Panc1 (cell line): ENCODE results near the gene CCDC73.

Experiments used
- CTCF ChIP-seq: fragments of 450-650 bp; IDR thresholded peaks from 2 replicates; pipeline ENCODE4 v1.5.1; 2017; ENCODE audit warnings: mild to moderate bottlenecking
- POLR2AphosphoS5 ChIP-seq: IDR thresholded peaks from 2 replicates; pipeline ENCODE4 v1.6.1; 2012; ENCODE audit warnings: mild to moderate bottlenecking, low read depth, low read length, moderate library complexity
- REST ChIP-seq, 2 experiments: IDR thresholded peaks; 2 replicates each; pipeline ENCODE4 v1.6.1; 2011 to 2012; ENCODE audit warnings: low read depth in 2 of 2, control low read depth in 1 of 2, low read length in 1 of 2, mild to moderate bottlenecking in 1 of 2, moderate library complexity in 1 of 2; ENCODE audit not compliant: insufficient read depth in 1 of 2
- SIN3A ChIP-seq: IDR thresholded peaks from 2 replicates; pipeline ENCODE4 v1.6.1; 2012; ENCODE audit warnings: low read depth, mild to moderate bottlenecking, low read length, moderate library complexity, borderline replicate concordance; ENCODE audit not compliant: insufficient read depth

DNA sequence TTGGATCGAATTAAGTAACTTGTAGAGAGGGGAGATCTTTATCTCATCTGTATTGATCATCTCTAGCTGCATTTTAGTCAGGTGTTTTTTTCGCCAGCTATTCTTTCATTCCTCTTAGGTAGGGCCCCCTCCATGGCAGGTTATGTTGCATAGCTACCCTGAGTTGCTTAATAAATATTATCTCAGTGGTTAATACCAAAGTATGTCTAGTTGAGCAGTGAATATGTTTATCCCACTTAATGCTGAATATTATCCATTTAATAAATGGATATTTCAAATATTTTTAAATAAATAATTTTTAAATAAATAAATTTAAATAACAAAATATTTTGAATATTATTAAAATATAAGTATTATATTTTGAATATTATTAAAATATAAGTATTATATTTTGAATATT, 44.8 kb upstream of the CCDC73 start:
- TF ChIP-seq CTCF (no peak), REST (IDR thresholded peaks at IDR 0.05; ENCODE audit: insufficient read depth in 1 of 2, low read depth in 2 of 2, low read length in 1 of 2) (no peak), SIN3A (no peak), POLR2AphosphoS5 (no peak)
